Activated CD8-positive, alpha-beta memory T cell treated with anti-CD3 and anti-CD28 coated beads, Interleukin-2, amount 50 U/mL, for 48 hours (primary cell): ENCODE measurements around the gene RAB27A.
"Not testable (repeated sequence)": the region's sequence is repeated elsewhere in the genome, so short reads cannot be mapped to it uniquely, and the experiment has no call there.

ENCODE experiments used
- DNase-seq: peaks from one replicate; pipeline ENCODE4 v3.0.0-alpha.2; 2020

The RAB27A gene

GRCh38 chr15:55289746-55290527 is at the start of gene RAB27A:
Gene RAB27A (minus strand): TSS chr15:55289813. CDS start chr15:55234934, 54,879 bp downstream.
- DNase-seq, result peak; percentile 90

GRCh38 chr15:55337160-55337559 is 47.5 kb upstream of the RAB27A start:
- DNase-seq, result no peak

GRCh38 chr15:55334997-55335396 is 45.4 kb upstream of the RAB27A start:
- DNase-seq, result no peak

DNA sequence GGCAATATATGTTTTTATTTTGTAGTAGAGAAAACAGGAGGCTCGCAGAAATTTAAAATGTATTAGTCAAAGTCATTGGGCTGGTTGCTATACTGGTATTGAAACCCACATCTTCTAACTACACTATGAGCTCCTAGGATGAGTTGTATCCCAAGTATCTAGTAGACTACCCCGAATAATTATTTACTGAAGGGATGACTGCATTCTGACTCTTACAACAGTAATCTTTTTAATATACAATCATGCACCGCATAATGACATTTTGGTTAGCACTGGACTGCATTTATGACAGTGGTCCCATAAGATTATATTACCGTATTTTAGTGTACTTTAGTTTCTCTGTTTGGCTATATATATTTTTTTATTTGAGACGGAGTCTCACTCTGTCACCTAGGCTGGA is 44.8 kb upstream of the RAB27A start:
- no peak for DNase-seq

DNA sequence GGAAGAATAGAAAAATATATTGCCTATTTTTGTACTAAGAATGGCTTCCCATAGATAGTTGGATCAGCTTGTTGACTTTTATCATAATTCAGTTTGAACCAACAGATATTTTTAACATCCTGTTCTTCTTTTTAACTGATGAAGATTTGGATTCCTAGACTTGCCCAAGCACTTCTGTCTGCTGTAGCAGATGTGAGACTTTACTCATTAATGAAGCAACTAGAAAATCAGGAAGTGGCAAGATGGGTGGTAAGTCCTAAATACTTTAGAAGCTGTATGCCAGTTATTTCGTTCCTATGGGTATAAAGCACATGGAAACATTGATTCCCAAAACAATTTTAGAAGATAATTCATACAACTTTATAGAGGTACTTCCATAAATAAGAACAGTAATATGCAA is 37.8 kb upstream of the RAB27A start:
- DNase-seq, result no peak

DNA sequence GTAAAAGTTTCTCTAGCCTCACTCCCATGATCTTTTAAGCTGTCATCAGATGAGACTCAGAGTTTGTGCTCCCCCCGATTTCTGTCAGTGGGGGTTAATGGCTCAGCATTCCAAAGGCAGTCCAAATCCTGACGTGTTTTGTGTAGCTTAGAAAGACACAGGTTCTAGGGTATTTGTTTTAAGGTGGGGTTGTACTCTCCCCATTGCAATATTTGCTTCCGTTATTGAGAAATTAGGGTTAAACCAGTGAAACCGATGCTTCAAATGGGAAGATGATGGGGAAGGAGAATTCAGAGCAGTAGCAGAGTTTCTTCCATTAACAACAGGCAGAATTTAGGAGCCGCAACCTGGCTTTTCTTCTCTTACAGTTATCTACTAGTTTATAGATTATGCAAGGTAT is 32.9 kb upstream of the RAB27A start:
- no peak for DNase-seq

GRCh38 chr15:55320963-55321362 is 31.4 kb upstream of the RAB27A start:
- DNase-seq, result no peak

- no peak for DNase-seq
Observed at GRCh38 chr15:55320238-55320550, 30.6 kb upstream of the RAB27A start.

DNA sequence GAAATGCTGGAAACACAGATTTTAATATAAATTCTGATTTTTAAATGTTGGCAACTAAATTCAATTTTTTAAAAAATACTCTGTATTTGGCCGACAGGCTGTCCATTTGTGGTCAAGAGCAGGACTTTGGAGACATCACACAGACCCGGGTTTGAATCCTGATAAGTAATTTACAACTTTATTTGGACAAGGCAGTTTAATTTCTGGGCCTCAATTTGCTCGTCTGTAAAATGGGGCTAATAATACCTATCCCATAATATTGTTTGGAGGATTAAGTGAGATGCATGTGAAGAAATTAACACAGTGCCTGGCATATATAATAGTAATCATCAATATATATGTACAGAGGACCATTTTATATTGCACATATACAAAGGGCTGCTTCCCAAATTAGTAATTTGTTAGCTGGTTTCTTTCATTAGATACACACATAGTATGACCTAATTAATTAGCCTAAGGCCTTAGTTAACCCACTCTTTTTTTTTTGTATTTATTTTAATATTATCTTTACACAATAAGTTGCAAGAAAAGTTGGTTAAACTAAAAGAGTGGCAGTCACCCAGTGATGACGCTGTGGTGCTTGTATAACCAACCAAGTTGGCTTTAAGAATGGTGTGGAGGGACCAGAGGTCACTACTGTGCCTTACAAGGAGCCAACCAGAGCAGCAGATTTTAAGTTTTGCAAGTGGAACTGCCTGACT is 30.1 kb upstream of the RAB27A start:
- no peak for DNase-seq

DNA sequence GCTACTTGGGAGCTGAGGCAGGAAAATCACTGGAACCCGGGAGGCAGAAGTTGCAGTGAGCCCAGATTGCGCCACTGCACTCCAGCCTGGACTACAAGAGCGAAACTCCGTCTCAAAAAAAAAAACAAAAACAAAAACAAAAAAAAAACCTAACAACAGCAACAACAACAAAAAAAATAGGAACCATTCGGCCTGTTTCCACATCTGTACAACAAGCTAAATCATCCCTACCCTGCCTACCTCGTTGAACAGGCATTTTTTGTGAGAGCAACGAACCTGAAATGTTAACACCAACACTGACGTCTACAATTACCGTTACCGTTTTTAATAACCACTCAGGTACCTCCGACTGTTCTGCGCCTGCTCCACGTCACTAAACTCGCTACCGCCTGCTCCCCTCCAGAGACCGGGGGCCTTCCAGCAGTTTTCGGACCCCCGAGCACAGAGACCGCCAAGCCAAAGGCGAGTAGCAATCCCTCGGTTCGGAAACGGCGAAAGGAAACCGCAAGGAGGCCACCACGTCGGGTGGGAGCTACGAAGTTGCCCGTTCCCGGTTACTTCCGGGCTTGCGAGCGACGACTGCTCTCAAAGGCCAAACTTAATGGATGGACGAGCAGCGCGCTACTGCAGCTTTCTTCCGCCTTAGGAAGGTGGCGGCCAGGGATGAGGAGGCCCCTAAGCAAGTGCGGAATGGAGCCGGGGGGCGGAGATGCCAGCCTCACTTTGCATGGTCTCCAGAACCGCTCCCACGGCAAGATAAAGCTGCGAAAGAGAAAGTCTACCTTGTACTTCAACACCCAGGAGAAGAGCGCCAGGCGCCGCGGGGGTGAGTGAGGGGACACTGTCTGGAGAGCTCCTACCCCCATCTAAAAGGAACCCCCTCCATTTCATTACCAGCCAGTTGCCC is 29.2 kb upstream of the RAB27A start, which contains the start of the genes PIGB and PIGBOS1:
Gene PIGB (plus strand): TSS at position 635 of the 907 bp plus-strand sequence. CDS start 29 bp downstream, at position 664.
Gene PIGBOS1 (minus strand): TSS at position 536 of the 907 bp plus-strand sequence. CDS start 1,331 bp downstream, outside the sequence.
- peak; percentile 88 for DNase-seq

GRCh38 chr15:55302801-55303200 is 13.2 kb upstream of the RAB27A start:
- not testable (repeated sequence) for DNase-seq

DNA sequence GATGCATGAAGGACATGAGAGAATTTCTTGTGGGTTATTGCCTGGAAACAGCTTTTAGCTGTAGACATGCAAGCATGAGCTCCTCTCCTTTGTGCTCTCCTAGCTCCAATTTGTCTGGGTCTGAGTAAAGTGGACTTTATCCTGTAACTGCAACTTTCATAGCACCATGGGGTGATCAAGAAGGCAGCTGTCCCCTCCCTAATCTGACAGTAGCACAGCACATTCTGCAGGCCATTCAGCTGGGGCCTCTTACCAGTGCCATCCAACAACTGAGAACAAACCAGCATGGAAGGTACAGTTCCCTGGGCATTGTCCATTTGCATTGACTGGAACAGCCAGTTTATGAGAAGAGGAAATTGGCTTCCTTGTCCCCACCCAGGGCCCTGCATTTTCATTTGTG is 7.7 kb upstream of the RAB27A start:
- no peak for DNase-seq

DNA sequence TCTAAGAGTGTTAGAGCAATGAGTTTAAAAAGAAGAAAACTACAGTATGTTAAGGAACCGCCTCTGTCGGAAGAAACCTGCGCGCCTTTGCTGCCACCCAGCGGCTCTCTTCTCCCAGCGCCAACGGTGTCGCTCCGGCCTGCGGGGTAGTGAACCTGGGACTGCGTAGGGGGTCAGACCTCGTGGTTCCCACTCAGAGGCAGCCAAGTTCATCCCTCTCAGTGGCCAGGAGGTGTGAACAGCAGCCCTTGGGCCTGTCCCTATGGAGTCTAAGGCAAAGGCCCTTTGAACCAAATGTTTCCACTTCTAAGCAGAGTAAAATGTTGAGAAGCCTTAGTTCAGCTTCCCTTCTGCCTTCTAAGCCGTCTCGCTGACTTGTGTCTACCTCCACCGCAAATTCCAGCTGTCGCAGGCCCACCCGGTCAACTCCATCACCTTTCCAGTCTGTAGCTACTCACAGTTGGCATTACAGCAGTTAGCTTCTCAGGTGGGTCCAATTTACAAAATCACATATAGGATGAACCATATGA is 980 bp upstream of the RAB27A start:
- DNase-seq, result peak; percentile 91

- DNase-seq, result peak; percentile 73
Observed at GRCh38 chr15:55289011-55289745, 435 bp downstream of the RAB27A start.

GRCh38 chr15:55288006-55288717 is 1.5 kb downstream of the RAB27A start:
- no peak for DNase-seq

DNA sequence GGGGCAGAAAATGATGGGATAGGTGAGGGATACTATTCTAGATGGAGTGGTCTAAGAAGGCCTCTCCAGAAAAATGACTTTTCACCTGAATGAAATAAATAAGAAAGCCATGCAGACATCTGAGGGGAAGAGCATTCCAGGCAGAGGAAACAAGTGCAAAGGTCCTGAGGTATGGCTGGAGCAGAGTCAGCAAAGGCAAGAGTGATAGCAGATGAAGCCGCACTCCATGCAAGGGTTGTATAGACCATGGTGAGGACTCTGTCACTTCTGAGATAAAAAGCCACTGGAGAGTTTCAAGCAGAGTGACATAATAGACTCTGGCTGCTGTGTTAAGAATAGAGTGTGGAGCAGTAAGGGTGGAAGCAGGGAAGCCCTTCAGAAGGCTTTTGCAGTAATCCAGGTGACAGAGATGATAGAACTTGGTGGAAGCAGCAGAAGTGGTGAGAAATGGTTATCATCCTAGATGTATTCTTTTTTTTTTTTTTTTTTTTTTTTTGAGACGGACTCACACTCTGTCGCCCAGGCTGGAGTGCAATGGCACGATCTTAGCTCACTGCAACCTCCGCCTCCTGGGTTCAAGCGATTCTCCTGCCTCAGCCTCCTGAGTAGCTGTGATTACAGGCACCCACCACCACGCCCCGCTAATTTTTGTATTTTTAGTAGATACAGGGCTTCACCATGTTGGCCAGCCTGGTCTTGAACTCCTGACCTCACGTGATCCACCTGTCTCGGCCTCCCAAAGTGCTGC is 3.0 kb downstream of the RAB27A start:
- not testable (repeated sequence) for DNase-seq

DNA sequence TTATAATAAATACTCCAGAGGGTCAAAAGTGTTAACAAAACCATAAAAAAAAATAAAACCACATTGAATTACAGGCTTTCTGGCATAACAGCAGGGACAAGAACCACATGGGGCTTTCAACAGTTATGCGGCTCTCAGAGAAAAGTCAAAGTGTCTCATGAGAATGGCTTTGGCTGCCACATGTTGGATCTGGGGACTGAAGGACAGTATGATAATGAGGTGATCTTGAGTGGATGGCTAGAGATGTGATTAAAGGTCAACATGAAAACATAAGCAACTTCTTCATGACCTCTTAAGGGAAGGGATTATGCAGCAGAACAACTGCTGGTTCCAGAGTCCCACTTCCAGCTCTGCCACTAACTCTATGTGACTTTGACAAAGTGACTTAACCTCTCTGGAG is 5.2 kb downstream of the RAB27A start:
- DNase-seq, result no peak

DNA sequence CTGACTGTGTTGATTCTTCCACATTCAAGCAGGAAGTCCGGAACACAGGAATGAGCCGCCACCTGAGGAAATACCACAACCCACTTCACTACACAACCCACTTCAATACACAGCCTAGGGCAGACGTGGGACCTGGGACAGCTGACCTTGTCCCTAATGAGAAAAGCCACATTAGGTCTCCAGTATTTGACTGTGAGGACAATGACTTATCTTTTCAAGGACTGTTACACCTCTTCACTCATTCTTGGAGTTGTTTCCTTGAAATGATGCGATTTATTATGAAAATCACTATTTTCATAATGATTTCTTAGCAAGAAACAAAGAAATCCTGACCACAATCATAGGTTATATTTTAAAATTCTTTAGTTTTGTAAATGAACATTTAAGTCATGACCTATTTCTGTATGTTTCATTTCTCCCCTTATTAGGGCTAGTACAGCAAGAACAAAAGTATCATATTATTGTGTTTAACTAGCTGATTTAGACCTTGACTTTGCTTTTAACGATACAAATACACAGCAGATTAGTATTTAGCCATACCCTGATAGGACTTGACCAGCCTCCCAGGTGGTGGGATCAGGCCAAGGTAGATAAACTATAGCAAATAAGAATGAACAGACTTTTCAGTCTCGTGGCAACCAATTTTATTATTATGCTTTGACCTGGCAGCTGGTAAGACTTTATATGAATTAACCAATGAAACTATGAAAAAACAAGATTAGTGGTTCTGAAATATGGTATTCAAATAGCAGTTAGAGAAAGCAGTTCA is 6.0 kb downstream of the RAB27A start:
- DNase-seq, result no peak

GRCh38 chr15:55282284-55282833 is 7.3 kb downstream of the RAB27A start:
- no peak for DNase-seq
